B cell (primary cell): ENCODE measurements around the gene FAM240B.

Source experiments
- EZH2 ChIP-seq: IDR thresholded peaks from 2 replicates; pipeline ENCODE4 v1.6.1; 2012; ENCODE audit warnings: borderline replicate concordance, low read depth, mild to moderate bottlenecking, moderate library complexity, low read length; ENCODE audit not compliant: insufficient read depth, poor library complexity, severe bottlenecking
- TF ChIP-seq, protein P1 (sequence below): fragments of 200-600 bp; IDR thresholded peaks from one replicate; pipeline ENCODE4 v1.8.0; 2022; ENCODE audit warnings: antibody characterized with exemption, mild to moderate bottlenecking

GRCh38 chr9:38747941-38748340 is 28.0 kb upstream of the FAM240B start:
- TF ChIP-seq, protein P1, sequence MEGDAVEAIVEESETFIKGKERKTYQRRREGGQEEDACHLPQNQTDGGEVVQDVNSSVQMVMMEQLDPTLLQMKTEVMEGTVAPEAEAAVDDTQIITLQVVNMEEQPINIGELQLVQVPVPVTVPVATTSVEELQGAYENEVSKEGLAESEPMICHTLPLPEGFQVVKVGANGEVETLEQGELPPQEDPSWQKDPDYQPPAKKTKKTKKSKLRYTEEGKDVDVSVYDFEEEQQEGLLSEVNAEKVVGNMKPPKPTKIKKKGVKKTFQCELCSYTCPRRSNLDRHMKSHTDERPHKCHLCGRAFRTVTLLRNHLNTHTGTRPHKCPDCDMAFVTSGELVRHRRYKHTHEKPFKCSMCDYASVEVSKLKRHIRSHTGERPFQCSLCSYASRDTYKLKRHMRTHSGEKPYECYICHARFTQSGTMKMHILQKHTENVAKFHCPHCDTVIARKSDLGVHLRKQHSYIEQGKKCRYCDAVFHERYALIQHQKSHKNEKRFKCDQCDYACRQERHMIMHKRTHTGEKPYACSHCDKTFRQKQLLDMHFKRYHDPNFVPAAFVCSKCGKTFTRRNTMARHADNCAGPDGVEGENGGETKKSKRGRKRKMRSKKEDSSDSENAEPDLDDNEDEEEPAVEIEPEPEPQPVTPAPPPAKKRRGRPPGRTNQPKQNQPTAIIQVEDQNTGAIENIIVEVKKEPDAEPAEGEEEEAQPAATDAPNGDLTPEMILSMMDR: no peak
- no peak for TF ChIP-seq EZH2
